GM12892 (cell line): ENCODE measurements around the gene EXOSC6.
"Not testable (repeated sequence)": the region's sequence is repeated elsewhere in the genome, so short reads cannot be mapped to it uniquely, and the experiment has no call there.

Experiments used
- POLR2A ChIP-seq: IDR thresholded peaks from 2 replicates; pipeline ENCODE4 v1.6.1; 2011; ENCODE audit warnings: low read depth, low read length, control low read depth
- POLR2AphosphoS5 ChIP-seq: IDR thresholded peaks from 2 replicates; pipeline ENCODE4 v1.6.1; 2011; ENCODE audit warnings: low read depth, low read length, control low read depth

- not testable (repeated sequence) for TF ChIP-seq POLR2A, POLR2AphosphoS5
Measured at GRCh38 chr16:70287304-70287971, 35.7 kb upstream of the EXOSC6 start.
